Ascending aorta (tissue), 2 donors: Measurements from ENCODE around the gene SIGLEC5. TPM values are rescaled to one million over a fixed set of nuclear protein-coding genes. Genes with fewer than 3 reads are reported as not detected.
A peak's percentile ranks its signal among the peaks of the same experiment; 100 is the strongest.
"Not testable (repeated sequence)": the region's sequence is repeated elsewhere in the genome, so short reads cannot be mapped to it uniquely, and the experiment has no call there.

Experiments used
- DNase-seq, 2 donors: peaks; one replicate each; pipeline ENCODE4 v3.0.0-alpha.2; 2019; ENCODE audit warnings: low spot score in 2 of 2
- H3K27ac ChIP-seq, 2 donors: fragments of 200-600 bp; sonication (generic); one replicate each; pipeline ENCODE4 v1.5.1; 2016 to 2017; ENCODE audit warnings: mild to moderate bottlenecking in 1 of 2
- H3K27me3 ChIP-seq: fragments of 200-600 bp; sonication (generic); one replicate; pipeline ENCODE4 v1.5.1; 2017
- H3K36me3 ChIP-seq, 2 donors: fragments of 200-600 bp; sonication (generic); one replicate each; pipeline ENCODE4 v1.5.1; 2016
- H3K4me1 ChIP-seq, 2 donors: fragments of 200-600 bp; sonication (generic); one replicate each; pipeline ENCODE4 v1.5.1; 2016 to 2017; ENCODE audit warnings: mild to moderate bottlenecking in 1 of 2
- H3K4me3 ChIP-seq, 2 donors: fragments of 200-600 bp; sonication (generic); one replicate each; pipeline ENCODE4 v1.5.1; 2016 to 2017; ENCODE audit warnings: mild to moderate bottlenecking in 1 of 2
- H3K9me3 ChIP-seq, 2 donors: fragments of 200-600 bp; sonication (generic); one replicate each; pipeline ENCODE4 v1.5.1; 2016
- CTCF ChIP-seq, 3 experiments: fragments of 200-600 bp in 2 of 3; fragments of 450-650 bp in 1 of 3; sonication (generic) in 2 of 3; IDR thresholded peaks; one replicate each; pipeline ENCODE4 v1.5.1; 2016 to 2019; ENCODE audit warnings: antibody characterized with exemption in 3 of 3, mild to moderate bottlenecking in 1 of 3, moderate library complexity in 1 of 3
- intact Hi-C: fragments of 100-400 bp; cut with DNase I; formaldehyde crosslinking; loops from one replicate; pipeline ENCODE4 v1.15.1; 2023
- total RNA-seq: library from RNA; depleted of rRNA; stranded (reverse); fragments of >200 nt; gene quantifications from one replicate; pipeline ENCODE4 v1.1.0, GENCODE V29; 2016

Gene SIGLEC5
- not detected for total RNA-seq

- intact Hi-C loops, H3K27ac ChIP-seq, H3K4me1 ChIP-seq, H3K27me3 ChIP-seq, DNase-seq, H3K4me3 ChIP-seq, H3K36me3 ChIP-seq, H3K9me3 ChIP-seq: not testable (repeated sequence)
These were observed at the start of gene SIGLEC5 for GRCh38 chr19:51630315-51630714. Gene SIGLEC5, minus strand, starts transcription at chr19:51630401. Its CDS starts 66 bp downstream, at chr19:51630335.

GRCh38 chr19:51676566-51677083 lies 46.4 kb upstream of the SIGLEC5 start:
- TF ChIP-seq CTCF (IDR thresholded peaks at IDR 0.05) = no peak
- intact Hi-C loops = no loop called here
- no peak for DNase-seq
- no peaks in the 10 kb centered on the region for H3K36me3 ChIP-seq
- H3K27me3 ChIP-seq = no peaks in the 10 kb centered on the region
- no peaks in the 10 kb centered on the region for H3K4me1 ChIP-seq
- H3K4me3 ChIP-seq = no peak overlapping the region
- H3K27ac ChIP-seq = no peak overlapping the region
- no peaks in the 10 kb centered on the region for H3K9me3 ChIP-seq

- H3K4me3 ChIP-seq, H3K4me1 ChIP-seq, DNase-seq, H3K27me3 ChIP-seq, H3K27ac ChIP-seq, H3K36me3 ChIP-seq, intact Hi-C loops, H3K9me3 ChIP-seq: not testable (repeated sequence)
- TF ChIP-seq CTCF (IDR thresholded peaks at IDR 0.05) = peak in 2 of 3 experiments; percentile 32 to 33
These were observed 45.8 kb upstream of the SIGLEC5 start for GRCh38 chr19:51675911-51676565.

- Histone ChIP-seq H3K27ac (no peak overlapping the region), H3K9me3 (no peaks in the 10 kb centered on the region), H3K36me3 (no peaks in the 10 kb centered on the region), H3K27me3 (no peaks in the 10 kb centered on the region), H3K4me1 (no peaks in the 10 kb centered on the region), H3K4me3 (no peak overlapping the region)
- TF ChIP-seq CTCF (IDR thresholded peaks at IDR 0.05) = no peak
- DNase-seq = no peak
- intact Hi-C loops = no loop called here
These were observed 38.0 kb upstream of the SIGLEC5 start for GRCh38 chr19:51668216-51668615.

GRCh38 chr19:51664997-51665396 lies 34.8 kb upstream of the SIGLEC5 start:
- intact Hi-C loops = no loop called here
- H3K27me3 ChIP-seq = no peaks in the 10 kb centered on the region
- H3K4me1 ChIP-seq = no peaks in the 10 kb centered on the region
- DNase-seq = no peak
- no peaks in the 10 kb centered on the region for H3K9me3 ChIP-seq
- peak in 1 of 3 experiments; percentile 6 for TF ChIP-seq CTCF (IDR thresholded peaks at IDR 0.05)
- no peak overlapping the region for H3K27ac ChIP-seq
- H3K4me3 ChIP-seq = no peak overlapping the region
- H3K36me3 ChIP-seq = no peaks in the 10 kb centered on the region

- TF ChIP-seq CTCF (IDR thresholded peaks at IDR 0.05) = no peak
- H3K27ac ChIP-seq = no peak overlapping the region
- no peaks in the 10 kb centered on the region for H3K4me1 ChIP-seq
- H3K27me3 ChIP-seq = no peaks in the 10 kb centered on the region
- no peaks in the 10 kb centered on the region for H3K9me3 ChIP-seq
- intact Hi-C loops = no loop called here
- no peaks in the 10 kb centered on the region for H3K36me3 ChIP-seq
- no peak for DNase-seq
- H3K4me3 ChIP-seq = no peak overlapping the region
These were observed 33.9 kb upstream of the SIGLEC5 start for GRCh38 chr19:51664131-51664530.
